ENCODE measurements around the gene TCHP. TPM values are rescaled to one million over a fixed set of nuclear protein-coding genes. Genes with fewer than 3 reads are reported as not detected.
"Not testable (repeated sequence)": the region's sequence is repeated elsewhere in the genome, so short reads cannot be mapped to it uniquely, and the experiment has no call there.

Gene TCHP
- total RNA-seq, 2 experiments from 2014 or later: 13.3 to 29.8 TPM

DNA sequence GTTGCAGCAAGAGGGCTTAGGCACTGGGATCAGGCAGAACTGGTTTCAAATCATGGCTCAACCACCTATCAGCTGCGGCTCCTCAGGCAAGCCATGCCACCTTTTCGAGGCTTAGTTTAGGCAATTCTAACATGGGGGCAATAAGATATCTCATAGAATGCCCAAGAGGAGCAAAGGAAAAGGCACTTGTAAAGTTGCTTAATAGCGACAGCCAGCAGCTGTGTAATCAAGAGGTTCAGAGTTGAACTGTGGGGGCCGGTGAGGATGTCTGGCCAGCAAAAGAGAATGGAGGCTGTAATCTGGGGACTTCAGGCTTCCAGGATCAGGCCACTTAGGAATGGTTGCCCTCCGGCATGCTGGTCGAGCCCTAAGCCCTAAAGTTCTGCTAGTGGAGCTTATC lies 3.0 kb upstream of the TCHP start:
- H3K4me3 ChIP-seq (ENCODE audit: low read depth, low read length, poor library complexity, severe bottlenecking): no peak overlapping the region
- H3K79me2 ChIP-seq (ENCODE audit: insufficient read depth, low read depth, low read length): peaks cover 9% of the 10 kb centered on the region; the same call in 1 of the 2 replicates
- no peak overlapping the region for H3K27ac ChIP-seq (ENCODE audit: low read depth, low read length, poor library complexity, severe bottlenecking)
- POLR2A ChIA-PET: no interaction called here
- no peak overlapping the region for H3K4me2 ChIP-seq (ENCODE audit: low read length)
- DNase-seq (ENCODE audit: low spot score): no peak
- BruUV-seq (replicated peaks): no TSS peak
- TF ChIP-seq, protein P1, sequence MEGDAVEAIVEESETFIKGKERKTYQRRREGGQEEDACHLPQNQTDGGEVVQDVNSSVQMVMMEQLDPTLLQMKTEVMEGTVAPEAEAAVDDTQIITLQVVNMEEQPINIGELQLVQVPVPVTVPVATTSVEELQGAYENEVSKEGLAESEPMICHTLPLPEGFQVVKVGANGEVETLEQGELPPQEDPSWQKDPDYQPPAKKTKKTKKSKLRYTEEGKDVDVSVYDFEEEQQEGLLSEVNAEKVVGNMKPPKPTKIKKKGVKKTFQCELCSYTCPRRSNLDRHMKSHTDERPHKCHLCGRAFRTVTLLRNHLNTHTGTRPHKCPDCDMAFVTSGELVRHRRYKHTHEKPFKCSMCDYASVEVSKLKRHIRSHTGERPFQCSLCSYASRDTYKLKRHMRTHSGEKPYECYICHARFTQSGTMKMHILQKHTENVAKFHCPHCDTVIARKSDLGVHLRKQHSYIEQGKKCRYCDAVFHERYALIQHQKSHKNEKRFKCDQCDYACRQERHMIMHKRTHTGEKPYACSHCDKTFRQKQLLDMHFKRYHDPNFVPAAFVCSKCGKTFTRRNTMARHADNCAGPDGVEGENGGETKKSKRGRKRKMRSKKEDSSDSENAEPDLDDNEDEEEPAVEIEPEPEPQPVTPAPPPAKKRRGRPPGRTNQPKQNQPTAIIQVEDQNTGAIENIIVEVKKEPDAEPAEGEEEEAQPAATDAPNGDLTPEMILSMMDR (conservative IDR thresholded peaks at IDR 0.05; ENCODE audit: low read length): no peak
- no peak for TF ChIP-seq EZH2phosphoT487 (IDR thresholded peaks at IDR 0.05; ENCODE audit: borderline replicate concordance, low read depth, low read length)
- H2AFZ ChIP-seq (ENCODE audit: low read length): no peak overlapping the region
- H3K4me1 ChIP-seq (ENCODE audit: insufficient read depth, low read length, poor library complexity, severe bottlenecking): peaks cover 47% of the 10 kb centered on the region
- no peaks in the 10 kb centered on the region for H3K36me3 ChIP-seq (ENCODE audit: insufficient read depth, low read length)
- H3K9me3 ChIP-seq (ENCODE audit: low read length): no peaks in the 10 kb centered on the region
- CTCF ChIA-PET (ENCODE audit: unreplicated experiment): no interaction called here
- no peaks in the 10 kb centered on the region for H3K9me2 ChIP-seq (ENCODE audit: insufficient read depth, low read length)
- no peaks in the 10 kb centered on the region for H4K20me1 ChIP-seq (ENCODE audit: insufficient read depth, low read length)
- intact Hi-C loops (cut with micrococcal nuclease; ENCODE audit: unreplicated experiment): no loop called here

DNA sequence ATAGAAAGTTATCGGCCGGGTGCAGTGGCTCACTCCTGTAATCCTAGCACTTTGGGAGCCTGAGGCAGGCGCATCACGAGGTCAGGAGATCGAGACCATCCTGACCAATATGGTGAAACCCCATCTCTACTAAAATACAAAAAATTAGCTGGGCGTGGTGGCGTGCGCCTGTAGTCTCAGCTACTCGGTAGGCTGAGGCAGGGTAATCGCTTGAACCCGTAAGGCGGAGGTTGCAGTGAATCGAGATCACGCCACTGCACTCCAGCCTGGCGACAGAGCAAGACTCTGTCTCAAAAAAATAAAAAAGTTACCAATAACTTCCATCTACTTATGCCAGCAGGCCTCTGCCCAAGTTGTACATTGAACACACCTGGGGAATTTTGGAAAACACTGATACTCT lies 729 bp upstream of the TCHP start:
- intact Hi-C loops (cut with micrococcal nuclease; ENCODE audit: unreplicated experiment); H4K20me1 ChIP-seq (ENCODE audit: insufficient read depth, low read length); H3K79me2 ChIP-seq (ENCODE audit: insufficient read depth, low read depth, low read length); BruUV-seq (replicated peaks); POLR2A ChIA-PET; DNase-seq (ENCODE audit: low spot score); H3K9me2 ChIP-seq (ENCODE audit: insufficient read depth, low read length); CTCF ChIA-PET (ENCODE audit: unreplicated experiment); H3K9me3 ChIP-seq (ENCODE audit: low read length): not testable (repeated sequence)
- H3K4me1 ChIP-seq (ENCODE audit: insufficient read depth, low read length, poor library complexity, severe bottlenecking): peaks cover 30% of the 10 kb centered on the region
- peak overlapping the region; percentile 40 for H3K27ac ChIP-seq (ENCODE audit: low read depth, low read length, poor library complexity, severe bottlenecking)
- H3K4me2 ChIP-seq (ENCODE audit: low read length): peak overlapping the region; percentile 75
- peaks cover 18% of the 10 kb centered on the region for H3K36me3 ChIP-seq (ENCODE audit: insufficient read depth, low read length)
- H2AFZ ChIP-seq (ENCODE audit: low read length): peak overlapping the region; percentile 93
- H3K4me3 ChIP-seq (ENCODE audit: low read depth, low read length, poor library complexity, severe bottlenecking): peak overlapping the region; percentile 71

DNA sequence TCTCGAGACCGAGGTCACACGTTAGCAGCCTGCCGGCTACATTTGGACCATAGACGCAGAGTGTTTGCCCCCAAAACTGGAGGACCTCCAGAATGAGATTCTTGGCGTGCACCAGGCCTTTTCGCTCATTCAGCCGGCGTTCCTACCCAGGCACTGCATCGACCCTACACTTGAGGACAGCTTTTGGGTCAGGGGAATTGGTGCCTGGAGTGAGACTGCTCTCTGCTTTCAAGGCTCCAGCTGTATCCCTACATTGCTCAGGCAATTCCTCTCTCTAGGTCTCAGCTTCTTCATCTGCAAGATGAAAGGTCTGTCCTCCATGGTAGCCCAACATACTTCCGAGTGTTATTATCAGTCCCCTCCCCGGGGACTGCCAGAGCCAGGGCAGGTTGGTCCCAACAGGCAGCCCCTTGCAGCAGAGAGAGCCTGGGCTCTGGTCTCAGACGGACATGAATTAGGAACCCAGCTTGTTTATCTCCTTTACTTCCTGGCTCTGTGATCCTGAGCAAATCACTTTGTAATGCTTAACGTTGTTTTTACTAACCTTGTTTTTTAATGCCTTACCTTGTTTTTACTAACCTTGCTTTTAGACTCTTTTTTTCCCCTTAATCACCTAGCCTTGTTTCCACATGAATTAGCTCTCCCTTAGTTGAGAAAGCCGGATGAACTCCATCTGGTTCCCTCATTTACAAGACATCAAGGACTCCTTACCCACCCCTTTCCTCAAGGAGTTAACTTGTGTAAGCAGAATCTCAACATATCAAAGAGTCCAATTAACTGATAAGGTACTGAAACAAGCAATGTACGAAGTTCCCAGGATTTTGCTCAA lies 892 bp downstream of the TCHP start:
- no TSS peak for BruUV-seq (replicated peaks)
- H3K79me2 ChIP-seq (ENCODE audit: insufficient read depth, low read depth, low read length): peaks cover 9% of the 10 kb centered on the region; the same call in 1 of the 2 replicates
- H3K9me3 ChIP-seq (ENCODE audit: low read length): no peaks in the 10 kb centered on the region
- POLR2A ChIA-PET: interaction anchor here (0.6 to 1.4 kb wide), 6 partner anchors 8 to 531 kb away, joined by 3 to 6 read pairs (median 4); no protein-coding TSS in a partner anchor
- H3K27ac ChIP-seq (ENCODE audit: low read depth, low read length, poor library complexity, severe bottlenecking): peak overlapping the region; percentile 40
- peak overlapping the region; percentile 93 for H2AFZ ChIP-seq (ENCODE audit: low read length)
- H3K4me1 ChIP-seq (ENCODE audit: insufficient read depth, low read length, poor library complexity, severe bottlenecking): peaks cover 30% of the 10 kb centered on the region
- TF ChIP-seq, protein P1 (conservative IDR thresholded peaks at IDR 0.05; ENCODE audit: low read length): no peak
- TF ChIP-seq EZH2phosphoT487 (IDR thresholded peaks at IDR 0.05; ENCODE audit: borderline replicate concordance, low read depth, low read length): no peak
- CTCF ChIA-PET (ENCODE audit: unreplicated experiment): interaction anchor here (1.4 kb wide), 1 partner anchor 12 kb away, joined by 5 read pairs; no protein-coding TSS in a partner anchor
- H4K20me1 ChIP-seq (ENCODE audit: insufficient read depth, low read length): no peaks in the 10 kb centered on the region
- peak; percentile 43 for DNase-seq (ENCODE audit: low spot score)
- peak overlapping the region; percentile 71 for H3K4me3 ChIP-seq (ENCODE audit: low read depth, low read length, poor library complexity, severe bottlenecking)
- H3K9me2 ChIP-seq (ENCODE audit: insufficient read depth, low read length): no peaks in the 10 kb centered on the region
- H3K4me2 ChIP-seq (ENCODE audit: low read length): peak overlapping the region; percentile 75
- peaks cover 33% of the 10 kb centered on the region for H3K36me3 ChIP-seq (ENCODE audit: insufficient read depth, low read length)
- intact Hi-C loops (cut with micrococcal nuclease; ENCODE audit: unreplicated experiment): no loop called here
